ENCODE data around the gene TCTN3.
"Not testable (repeated sequence)": the region's sequence is repeated elsewhere in the genome, so short reads cannot be mapped to it uniquely, and the experiment has no call there.

The TCTN3 gene, protein sequence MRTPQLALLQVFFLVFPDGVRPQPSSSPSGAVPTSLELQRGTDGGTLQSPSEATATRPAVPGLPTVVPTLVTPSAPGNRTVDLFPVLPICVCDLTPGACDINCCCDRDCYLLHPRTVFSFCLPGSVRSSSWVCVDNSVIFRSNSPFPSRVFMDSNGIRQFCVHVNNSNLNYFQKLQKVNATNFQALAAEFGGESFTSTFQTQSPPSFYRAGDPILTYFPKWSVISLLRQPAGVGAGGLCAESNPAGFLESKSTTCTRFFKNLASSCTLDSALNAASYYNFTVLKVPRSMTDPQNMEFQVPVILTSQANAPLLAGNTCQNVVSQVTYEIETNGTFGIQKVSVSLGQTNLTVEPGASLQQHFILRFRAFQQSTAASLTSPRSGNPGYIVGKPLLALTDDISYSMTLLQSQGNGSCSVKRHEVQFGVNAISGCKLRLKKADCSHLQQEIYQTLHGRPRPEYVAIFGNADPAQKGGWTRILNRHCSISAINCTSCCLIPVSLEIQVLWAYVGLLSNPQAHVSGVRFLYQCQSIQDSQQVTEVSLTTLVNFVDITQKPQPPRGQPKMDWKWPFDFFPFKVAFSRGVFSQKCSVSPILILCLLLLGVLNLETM

DNA sequence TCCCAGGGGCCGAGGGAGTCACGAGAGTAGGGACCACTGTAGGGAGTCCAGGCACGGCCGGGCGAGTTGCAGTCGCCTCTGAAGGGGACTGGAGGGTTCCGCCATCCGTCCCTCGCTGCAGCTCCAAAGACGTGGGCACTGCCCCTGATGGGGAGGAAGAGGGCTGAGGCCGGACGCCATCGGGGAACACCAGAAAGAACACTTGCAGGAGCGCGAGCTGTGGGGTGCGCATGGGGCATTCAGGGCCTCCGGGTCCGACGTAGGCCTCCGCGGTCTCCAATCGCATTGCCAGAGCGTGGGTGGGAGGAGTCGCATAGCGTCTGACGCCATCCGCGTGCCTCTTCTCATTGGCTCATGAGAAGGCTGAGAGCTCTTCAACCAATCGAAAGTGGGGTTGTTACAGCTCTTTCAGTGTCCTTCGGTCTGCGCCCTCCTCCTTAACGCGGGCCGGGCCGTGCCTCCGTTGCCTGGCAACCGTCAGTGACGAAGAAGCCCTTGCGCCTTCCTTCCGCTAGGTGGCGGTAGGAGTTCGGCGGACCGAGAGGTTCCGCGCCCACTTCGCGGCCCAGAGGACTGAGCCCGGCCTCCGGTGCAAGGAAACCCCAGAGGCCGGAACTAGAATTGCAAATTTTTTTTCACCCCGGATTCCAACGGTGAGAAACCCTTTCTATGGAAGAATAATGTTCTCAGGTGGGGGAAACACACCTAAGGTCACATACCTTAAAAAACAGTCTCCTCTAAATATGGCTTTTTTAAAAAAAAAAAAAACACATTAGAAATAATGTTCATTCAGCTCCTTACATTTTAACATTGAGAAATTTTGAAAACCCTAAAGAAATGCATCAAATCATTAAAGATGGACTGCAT lies at the start of gene TCTN3:
TCTN3 (minus strand) TSS at position 260 of the 867 bp plus-strand sequence; CDS start at position 232, 28 bp downstream.
- Histone ChIP-seq H3K79me2 (ENCODE audit: control insufficient read depth, insufficient read depth, low read length, unreplicated experiment) (peaks cover 19% of the 10 kb centered on the region), H3K4me1 (ENCODE audit: control insufficient read depth, insufficient read depth, low read length, unreplicated experiment) (peaks cover 4% of the 10 kb centered on the region), H3K27ac (ENCODE audit: low read depth, low read length) (peak within 1 kb of the TSS; percentile 25; the same call in 1 of the 2 replicates), H3K36me3 (ENCODE audit: insufficient read depth, low read length) (no peaks in the 10 kb centered on the region; the same call in 1 of the 2 replicates), H2AFZ (ENCODE audit: low read length, unreplicated experiment) (peak within 1 kb of the TSS; percentile 85), H3K27me3 (ENCODE audit: insufficient read depth, low read length) (no peaks in the 10 kb centered on the region), H3K4me3 (ENCODE audit: low read depth, low read length) (peak within 1 kb of the TSS; percentile 95)

DNA sequence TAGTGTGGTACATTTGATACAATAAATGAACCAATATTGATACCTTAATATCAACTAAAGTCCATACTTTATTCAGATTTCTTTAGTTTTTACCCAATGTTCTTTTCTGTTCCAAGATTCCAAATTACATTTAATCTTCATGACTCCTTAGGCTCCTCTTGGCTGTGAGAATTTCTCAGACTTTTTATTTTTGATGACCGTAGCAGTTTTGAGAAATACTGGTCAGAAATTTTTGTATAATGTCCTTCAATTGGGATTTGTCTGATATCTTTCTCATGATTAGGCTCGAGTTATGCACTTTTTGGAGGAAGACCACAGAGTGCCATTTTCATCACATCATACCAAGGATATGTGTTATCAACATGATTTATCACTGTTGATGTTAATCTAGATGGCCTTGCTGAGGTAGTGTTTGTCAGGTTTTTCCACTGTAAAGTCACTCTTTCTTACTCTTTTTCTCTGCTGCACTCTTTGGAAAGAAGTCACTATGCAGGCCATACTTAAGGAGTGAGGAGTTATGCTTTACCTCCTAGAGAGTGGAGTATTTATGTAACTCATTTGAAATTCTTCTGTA lies 49.3 kb upstream of the TCTN3 start:
- no peaks in the 10 kb centered on the region for H3K27me3 ChIP-seq (ENCODE audit: insufficient read depth, low read length)

DNA sequence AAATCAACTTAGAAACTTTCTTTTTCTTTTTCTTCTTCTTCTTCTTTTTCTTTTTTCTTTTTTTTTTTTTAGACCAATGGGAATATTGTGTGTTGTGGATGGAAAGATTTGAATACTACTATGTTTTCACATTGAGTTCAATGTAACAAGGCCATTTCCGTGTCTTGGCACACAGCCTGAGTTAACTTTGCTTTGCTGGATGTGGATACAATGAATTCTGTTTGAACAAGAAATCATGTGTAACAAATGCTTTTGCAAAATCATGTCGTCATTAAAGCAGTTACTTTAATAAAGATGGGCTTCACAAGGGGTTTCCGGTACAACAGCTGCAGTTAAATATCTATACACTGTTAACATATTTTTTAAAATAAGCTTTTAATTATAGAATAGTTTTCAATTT lies 48.8 kb upstream of the TCTN3 start:
- Histone ChIP-seq H3K4me3 (ENCODE audit: low read depth, low read length) (no peak overlapping the region), H3K36me3 (ENCODE audit: insufficient read depth, low read length) (no peaks in the 10 kb centered on the region), H3K27ac (ENCODE audit: low read depth, low read length) (no peak overlapping the region), H2AFZ (ENCODE audit: low read length, unreplicated experiment) (no peak overlapping the region), H3K4me1 (ENCODE audit: control insufficient read depth, insufficient read depth, low read length, unreplicated experiment) (peaks cover 8% of the 10 kb centered on the region), H3K27me3 (ENCODE audit: insufficient read depth, low read length) (no peaks in the 10 kb centered on the region), H3K79me2 (ENCODE audit: control insufficient read depth, insufficient read depth, low read length, unreplicated experiment) (no peaks in the 10 kb centered on the region)

More for the DNA sequence above, 49.3 kb upstream of the TCTN3 start:
- no peak overlapping the region for H3K4me3 ChIP-seq (ENCODE audit: low read depth, low read length)
- H2AFZ ChIP-seq (ENCODE audit: low read length, unreplicated experiment): no peak overlapping the region
- H3K4me1 ChIP-seq (ENCODE audit: control insufficient read depth, insufficient read depth, low read length, unreplicated experiment): peaks cover 8% of the 10 kb centered on the region
- no peaks in the 10 kb centered on the region for H3K79me2 ChIP-seq (ENCODE audit: control insufficient read depth, insufficient read depth, low read length, unreplicated experiment)
- H3K36me3 ChIP-seq (ENCODE audit: insufficient read depth, low read length): no peaks in the 10 kb centered on the region
- H3K27ac ChIP-seq (ENCODE audit: low read depth, low read length): no peak overlapping the region

DNA sequence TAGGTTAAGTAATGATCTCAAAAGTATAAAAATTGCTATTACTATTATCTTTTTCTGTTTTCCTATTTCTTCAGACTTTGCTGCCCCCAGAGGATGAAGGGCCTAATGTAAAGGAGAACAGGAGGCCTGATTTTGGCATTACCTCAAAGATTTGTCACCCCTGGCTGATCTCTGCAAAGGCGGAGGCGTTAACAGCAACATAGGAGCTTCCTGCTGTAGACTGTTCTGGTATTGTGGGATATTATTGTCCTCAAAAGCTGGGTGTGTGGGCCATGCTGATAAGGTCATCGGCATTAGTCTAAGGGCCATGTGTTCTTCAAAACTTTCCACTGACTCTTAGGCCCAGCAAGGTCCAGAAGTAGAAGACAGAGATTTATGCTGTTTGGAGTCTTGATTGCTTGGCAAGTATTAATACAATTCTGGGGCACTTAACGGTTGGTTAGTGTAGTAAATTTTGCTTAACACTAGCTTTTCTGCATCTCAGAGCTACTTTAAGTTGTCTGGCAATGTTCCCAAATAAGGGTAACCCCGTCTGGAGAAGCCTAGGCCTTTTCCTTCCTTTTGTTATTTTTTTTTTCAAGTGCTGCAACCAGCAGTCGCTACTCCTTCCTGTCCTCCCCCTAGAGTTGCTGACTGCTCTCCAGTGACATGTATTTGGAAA lies 48.2 kb upstream of the TCTN3 start:
- Histone ChIP-seq H3K79me2 (ENCODE audit: control insufficient read depth, insufficient read depth, low read length, unreplicated experiment) (no peaks in the 10 kb centered on the region), H3K27ac (ENCODE audit: low read depth, low read length) (no peak overlapping the region), H3K36me3 (ENCODE audit: insufficient read depth, low read length) (no peaks in the 10 kb centered on the region), H3K4me1 (ENCODE audit: control insufficient read depth, insufficient read depth, low read length, unreplicated experiment) (peaks cover 8% of the 10 kb centered on the region), H2AFZ (ENCODE audit: low read length, unreplicated experiment) (peak overlapping the region; percentile 54), H3K4me3 (ENCODE audit: low read depth, low read length) (no peak overlapping the region), H3K27me3 (ENCODE audit: insufficient read depth, low read length) (no peaks in the 10 kb centered on the region)

DNA sequence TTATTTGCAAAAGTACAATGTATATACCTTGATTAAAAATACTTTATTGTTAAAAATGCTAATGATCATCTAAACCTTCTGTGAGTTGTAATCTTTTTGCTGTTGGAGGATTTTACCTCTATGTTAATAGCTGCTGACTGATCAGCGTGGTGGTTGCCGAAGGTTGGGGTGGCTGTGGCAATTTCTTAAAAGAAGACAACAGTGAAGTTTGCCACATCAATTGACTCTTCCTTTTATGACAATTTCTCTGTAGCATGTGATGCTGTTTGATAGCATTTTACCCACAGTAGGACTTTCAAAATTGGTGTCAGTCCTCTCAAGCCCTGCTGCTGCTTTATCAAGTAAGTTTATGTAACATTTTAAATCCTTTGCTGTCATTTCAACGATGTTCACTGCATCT lies 45.3 kb upstream of the TCTN3 start:
- H2AFZ ChIP-seq (ENCODE audit: low read length, unreplicated experiment): no peak overlapping the region
- no peaks in the 10 kb centered on the region for H3K79me2 ChIP-seq (ENCODE audit: control insufficient read depth, insufficient read depth, low read length, unreplicated experiment)
- H3K4me3 ChIP-seq (ENCODE audit: low read depth, low read length): no peak overlapping the region
- no peak overlapping the region for H3K27ac ChIP-seq (ENCODE audit: low read depth, low read length)
- H3K36me3 ChIP-seq (ENCODE audit: insufficient read depth, low read length): no peaks in the 10 kb centered on the region
- peaks cover 8% of the 10 kb centered on the region for H3K4me1 ChIP-seq (ENCODE audit: control insufficient read depth, insufficient read depth, low read length, unreplicated experiment)
- peaks cover 6% of the 10 kb centered on the region; the same call in 1 of the 2 replicates for H3K27me3 ChIP-seq (ENCODE audit: insufficient read depth, low read length)

DNA sequence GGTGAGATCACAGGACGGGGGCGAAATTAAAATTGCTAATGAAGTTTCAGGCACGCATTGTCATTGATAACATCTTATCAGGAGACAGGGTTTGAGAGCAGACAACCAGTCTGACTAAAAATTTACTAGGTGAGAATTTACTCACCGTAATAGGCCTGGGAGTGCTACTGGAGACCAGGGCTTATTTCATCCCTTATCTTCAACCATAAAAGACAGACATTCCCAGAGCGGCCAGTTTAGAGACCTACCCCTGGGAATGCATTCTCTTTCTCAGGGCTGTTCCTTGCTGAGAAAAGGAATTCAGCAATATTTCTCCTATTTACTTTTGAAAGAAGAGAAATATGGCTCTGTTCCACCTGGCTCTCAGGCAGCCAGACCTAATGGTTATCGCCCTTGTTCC lies 39.2 kb upstream of the TCTN3 start:
- not testable (repeated sequence) for H3K4me3 ChIP-seq (ENCODE audit: low read depth, low read length); H3K36me3 ChIP-seq (ENCODE audit: insufficient read depth, low read length); H3K27ac ChIP-seq (ENCODE audit: low read depth, low read length); H3K79me2 ChIP-seq (ENCODE audit: control insufficient read depth, insufficient read depth, low read length, unreplicated experiment); H3K4me1 ChIP-seq (ENCODE audit: control insufficient read depth, insufficient read depth, low read length, unreplicated experiment); H2AFZ ChIP-seq (ENCODE audit: low read length, unreplicated experiment); H3K27me3 ChIP-seq (ENCODE audit: insufficient read depth, low read length)

DNA sequence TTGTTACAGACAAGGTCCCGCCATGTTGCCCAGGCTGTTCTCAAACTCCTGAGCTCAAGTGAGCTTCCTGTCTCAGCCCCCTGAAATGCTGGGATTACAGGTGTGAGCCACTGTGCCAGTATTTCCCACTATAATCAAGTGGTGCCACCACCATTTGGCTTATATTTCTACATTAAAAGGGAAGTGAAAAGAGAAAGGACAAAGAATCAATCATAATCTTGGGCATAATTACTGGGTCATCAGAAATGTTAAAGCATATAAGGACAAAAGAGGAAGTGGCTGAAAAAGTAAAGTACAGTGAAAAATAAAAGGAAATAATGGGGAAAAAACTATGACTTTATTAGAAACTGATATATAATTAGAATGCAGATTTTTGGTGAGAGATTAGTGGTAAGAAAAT lies 36.5 kb upstream of the TCTN3 start:
- H2AFZ ChIP-seq (ENCODE audit: low read length, unreplicated experiment): no peak overlapping the region
- no peaks in the 10 kb centered on the region for H3K79me2 ChIP-seq (ENCODE audit: control insufficient read depth, insufficient read depth, low read length, unreplicated experiment)
- no peak overlapping the region for H3K4me3 ChIP-seq (ENCODE audit: low read depth, low read length)
- peaks cover 6% of the 10 kb centered on the region; the same call in 1 of the 2 replicates for H3K27me3 ChIP-seq (ENCODE audit: insufficient read depth, low read length)
- H3K27ac ChIP-seq (ENCODE audit: low read depth, low read length): no peak overlapping the region
- H3K36me3 ChIP-seq (ENCODE audit: insufficient read depth, low read length): no peaks in the 10 kb centered on the region
- no peaks in the 10 kb centered on the region for H3K4me1 ChIP-seq (ENCODE audit: control insufficient read depth, insufficient read depth, low read length, unreplicated experiment)

DNA sequence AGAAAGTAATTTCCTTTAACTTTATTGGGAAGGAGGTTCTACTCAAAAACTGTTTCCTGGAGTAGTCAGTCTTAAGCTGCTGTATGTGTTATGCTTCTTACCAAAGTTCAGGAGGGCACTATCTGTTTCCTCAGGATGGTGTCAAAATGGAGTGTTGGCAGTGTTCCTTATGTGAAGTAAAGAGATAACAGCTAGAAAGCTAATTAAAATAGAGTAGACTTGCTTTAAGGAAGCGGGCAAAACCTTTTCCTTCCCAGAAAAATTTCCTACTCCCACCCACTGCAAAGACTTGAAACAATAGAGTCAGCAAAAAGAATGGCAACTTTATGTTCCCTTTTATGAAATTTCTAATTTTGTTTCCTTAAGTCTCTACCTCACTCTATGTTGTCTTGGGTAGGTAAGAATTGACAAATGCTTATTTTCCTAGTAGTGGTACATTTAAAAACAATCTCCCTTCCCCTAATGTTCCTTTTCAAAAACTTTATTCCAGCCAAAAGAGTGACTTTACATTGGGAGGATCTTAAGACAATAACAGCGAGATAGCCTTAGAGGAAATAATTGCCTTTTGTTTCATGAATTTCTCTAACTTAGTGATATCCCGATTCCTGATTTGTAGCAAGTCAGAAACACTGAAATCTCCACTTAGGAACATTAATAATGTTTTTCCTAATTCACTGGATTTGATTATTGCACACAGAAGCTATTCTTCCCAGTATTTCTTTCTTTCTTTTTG lies 35.8 kb upstream of the TCTN3 start:
- no peaks in the 10 kb centered on the region for H3K4me1 ChIP-seq (ENCODE audit: control insufficient read depth, insufficient read depth, low read length, unreplicated experiment)
- H3K27ac ChIP-seq (ENCODE audit: low read depth, low read length): no peak overlapping the region
- H3K36me3 ChIP-seq (ENCODE audit: insufficient read depth, low read length): no peaks in the 10 kb centered on the region
- no peak overlapping the region for H2AFZ ChIP-seq (ENCODE audit: low read length, unreplicated experiment)
- no peak overlapping the region for H3K4me3 ChIP-seq (ENCODE audit: low read depth, low read length)
- peaks cover 4% of the 10 kb centered on the region; the same call in 1 of the 2 replicates for H3K27me3 ChIP-seq (ENCODE audit: insufficient read depth, low read length)
- H3K79me2 ChIP-seq (ENCODE audit: control insufficient read depth, insufficient read depth, low read length, unreplicated experiment): no peaks in the 10 kb centered on the region

DNA sequence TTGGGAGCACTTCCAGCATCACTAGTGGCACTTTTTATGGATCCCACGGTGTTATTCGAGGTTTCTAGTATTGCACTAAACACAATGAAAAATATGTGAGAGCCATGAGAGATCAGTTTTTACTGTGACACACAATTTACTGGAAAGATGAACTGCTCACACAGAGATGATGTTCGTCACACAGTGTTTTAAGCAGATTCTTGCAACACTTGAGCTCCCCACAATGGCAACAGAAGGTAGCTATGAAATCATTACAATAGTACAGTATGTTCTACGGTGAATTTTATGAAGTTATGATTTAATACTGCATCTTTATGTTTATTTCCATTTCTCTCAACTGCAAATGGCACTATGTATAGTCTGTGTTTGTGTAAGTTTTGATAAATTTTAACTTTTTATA lies 34.8 kb upstream of the TCTN3 start:
- Histone ChIP-seq H3K27ac (ENCODE audit: low read depth, low read length) (no peak overlapping the region), H3K36me3 (ENCODE audit: insufficient read depth, low read length) (no peaks in the 10 kb centered on the region), H2AFZ (ENCODE audit: low read length, unreplicated experiment) (no peak overlapping the region), H3K79me2 (ENCODE audit: control insufficient read depth, insufficient read depth, low read length, unreplicated experiment) (no peaks in the 10 kb centered on the region), H3K4me3 (ENCODE audit: low read depth, low read length) (no peak overlapping the region), H3K4me1 (ENCODE audit: control insufficient read depth, insufficient read depth, low read length, unreplicated experiment) (no peaks in the 10 kb centered on the region), H3K27me3 (ENCODE audit: insufficient read depth, low read length) (no peaks in the 10 kb centered on the region)
